Astrocyte of the cerebellum (primary cell): ENCODE measurements around the gene LENG1.
A peak's percentile ranks its signal among the peaks of the same experiment; 100 is the strongest.

Source experiments
- DNase-seq: peaks from one replicate; pipeline ENCODE4 v3.0.0-alpha.2; 2011; ENCODE audit warnings: low read depth
- H3K4me3 ChIP-seq: 2 replicates; pipeline ENCODE4 v1.5.1; 2011; ENCODE audit warnings: mild to moderate bottlenecking, low read depth, low read length, moderate library complexity
- CTCF ChIP-seq: IDR thresholded peaks from 2 replicates; pipeline ENCODE4 v1.5.1; 2012; ENCODE audit warnings: low read length, low read depth, moderate library complexity, mild to moderate bottlenecking; ENCODE audit errors: missing control alignments
- in situ Hi-C: cut with HindIII; loops from 2 replicates; pipeline ENCODE4 v1.10.0; 2017; ENCODE audit warnings: low sequenced_read_pairs

LENG1 gene

GRCh38 chr19:54127688-54128440 lies 31.7 kb downstream of the LENG1 start:
- DNase-seq, result no peak
- in situ Hi-C loops, result no loop called here
- H3K4me3 ChIP-seq, result no peak overlapping the region
- TF ChIP-seq CTCF, result no peak

DNA sequence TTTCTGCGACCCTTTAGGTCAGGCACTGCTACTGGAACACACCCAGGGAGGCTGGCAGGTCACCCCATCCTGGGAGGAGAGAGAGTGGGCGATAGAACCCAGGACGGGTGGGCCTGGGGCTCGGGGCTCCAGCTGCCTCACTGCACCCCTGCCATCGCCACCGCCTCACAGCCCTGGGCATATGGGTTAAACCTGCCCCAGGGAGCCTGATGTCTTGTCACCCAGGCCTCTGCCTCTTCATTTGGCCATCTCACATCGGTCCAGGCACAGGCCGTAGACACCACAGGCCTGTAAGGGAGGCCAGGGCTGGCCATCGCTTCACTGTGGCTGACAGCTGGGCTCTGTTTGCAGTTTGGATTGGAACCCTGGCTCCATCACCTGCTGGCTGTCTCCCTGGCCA lies 33.8 kb downstream of the LENG1 start:
- in situ Hi-C loops, result no loop called here
- TF ChIP-seq CTCF, result no peak
- H3K4me3 ChIP-seq, result no peak overlapping the region

GRCh38 chr19:54124393-54124792 lies 35.1 kb downstream of the LENG1 start:
- no peak for TF ChIP-seq CTCF
- in situ Hi-C loops, result no loop called here
- DNase-seq, result no peak
- H3K4me3 ChIP-seq, result no peak overlapping the region

More for the DNA sequence above, 33.8 kb downstream of the LENG1 start:
- DNase-seq, result no peak

DNA sequence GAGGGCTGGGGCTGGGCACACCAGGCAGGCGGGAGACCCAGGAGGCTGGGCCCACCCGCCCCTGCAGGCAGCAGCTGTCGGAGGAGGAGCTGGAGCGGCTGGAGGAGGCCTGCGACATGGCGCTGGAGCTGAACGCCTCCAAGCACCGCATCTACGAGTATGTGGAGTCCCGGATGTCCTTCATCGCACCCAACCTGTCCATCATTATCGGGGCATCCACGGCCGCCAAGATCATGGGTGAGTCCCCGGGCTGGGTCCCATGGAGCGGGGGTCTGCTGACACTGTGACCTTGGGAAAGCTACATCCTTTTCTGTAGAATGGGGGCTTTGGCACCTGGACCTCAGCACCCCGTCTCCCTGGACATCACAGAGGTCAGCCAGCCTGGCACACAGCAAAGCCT lies 35.8 kb downstream of the LENG1 start:
- in situ Hi-C loops, result no loop called here
- no peak overlapping the region for H3K4me3 ChIP-seq
- TF ChIP-seq CTCF, result no peak
- no peak for DNase-seq

DNA sequence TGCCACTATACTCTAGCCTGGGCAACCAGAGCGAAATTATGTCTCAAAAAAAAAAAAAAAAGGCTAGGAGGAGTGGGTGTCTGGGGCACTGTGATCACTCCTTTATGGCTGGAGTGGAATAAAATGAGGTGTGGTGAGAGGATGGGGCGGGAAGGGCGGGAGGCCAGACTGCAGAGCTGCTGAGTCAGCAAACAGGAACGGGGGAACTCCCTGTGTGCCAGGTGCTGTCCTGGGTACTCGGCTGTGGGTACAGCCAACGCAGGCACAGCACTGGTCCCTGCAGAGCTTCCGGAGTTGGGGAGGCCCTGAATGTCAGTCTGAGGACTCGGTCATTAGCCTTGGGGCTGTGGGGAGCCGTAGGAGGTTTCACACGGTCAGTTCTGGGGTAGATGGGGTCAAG lies 38.3 kb downstream of the LENG1 start:
- in situ Hi-C loops, result no loop called here
- no peak for DNase-seq
- no peak for TF ChIP-seq CTCF
- H3K4me3 ChIP-seq, result no peak overlapping the region

DNA sequence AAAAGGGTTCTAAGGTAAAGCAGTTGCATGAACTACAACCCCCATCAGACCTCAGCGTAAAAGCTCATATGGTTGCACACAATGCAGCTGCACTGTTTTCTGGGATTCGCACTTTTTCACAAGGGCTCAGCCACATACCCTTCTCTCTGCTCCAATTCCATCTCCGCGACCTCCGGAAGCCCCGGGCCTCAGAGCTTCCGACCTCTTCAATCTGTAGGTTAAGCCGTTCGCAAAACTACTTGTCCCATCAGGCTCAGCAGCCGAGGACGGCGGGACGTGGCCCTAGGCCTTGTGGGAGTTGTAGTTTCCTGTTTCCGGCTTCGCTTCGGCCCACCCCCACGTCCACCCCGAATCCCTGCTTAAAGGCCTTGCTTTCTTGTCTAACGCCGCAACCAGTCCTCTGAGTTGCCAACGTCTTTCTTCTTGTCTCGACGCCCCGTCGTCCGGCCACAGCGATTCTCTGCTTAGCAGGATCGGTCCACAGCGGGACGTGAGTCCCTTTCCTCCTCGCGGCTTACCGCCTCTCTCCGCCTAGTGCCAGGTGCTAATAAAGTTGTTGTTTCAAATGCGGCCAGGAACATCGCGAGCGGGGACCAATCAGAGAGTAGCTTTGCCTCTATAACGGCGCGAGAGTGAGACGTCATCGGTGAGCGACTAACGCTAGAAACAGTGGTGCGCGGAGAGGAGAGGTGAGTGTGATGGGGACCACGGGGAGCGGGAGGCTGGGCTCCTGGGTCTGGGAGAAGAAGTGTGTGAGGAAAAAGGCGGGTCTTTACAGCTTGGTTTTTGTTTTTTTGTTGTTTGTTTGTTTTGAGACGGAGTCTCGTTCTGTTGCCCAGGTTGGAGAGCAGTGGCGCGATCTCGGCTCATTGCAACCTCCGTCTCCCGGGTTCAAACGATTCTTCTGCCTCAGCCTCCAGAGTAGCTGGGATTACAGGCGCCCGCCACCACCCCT lies 44.1 kb downstream of the LENG1 start, which contains the start of the genes PRPF31 and TFPT:
TSS of gene PRPF31 (plus strand) at position 646 of the 955 bp plus-strand sequence. CDS start 2,525 bp downstream, outside the sequence.
TSS of gene TFPT (minus strand) at position 549 of the 955 bp plus-strand sequence. CDS start at position 161, 388 bp downstream.
- DNase-seq, result peak; percentile 97
- in situ Hi-C loops, result no loop called here
- TF ChIP-seq CTCF, result no peak

More for the DNA sequence above, 44.1 kb downstream of the LENG1 start, which contains the start of the genes PRPF31 and TFPT:
- peak within 1 kb of the TSS; percentile 92 for H3K4me3 ChIP-seq
